ENCODE measurements around the gene SPON1. TPM values are rescaled to one million over a fixed set of nuclear protein-coding genes. Genes with fewer than 3 reads are reported as not detected.

The SPON1 gene
- total and polyA plus RNA-seq, 2 donors (not counting 1 experiment from before 2014, with no cell fraction given) = 0.30 TPM; not detected in 1

DNA sequence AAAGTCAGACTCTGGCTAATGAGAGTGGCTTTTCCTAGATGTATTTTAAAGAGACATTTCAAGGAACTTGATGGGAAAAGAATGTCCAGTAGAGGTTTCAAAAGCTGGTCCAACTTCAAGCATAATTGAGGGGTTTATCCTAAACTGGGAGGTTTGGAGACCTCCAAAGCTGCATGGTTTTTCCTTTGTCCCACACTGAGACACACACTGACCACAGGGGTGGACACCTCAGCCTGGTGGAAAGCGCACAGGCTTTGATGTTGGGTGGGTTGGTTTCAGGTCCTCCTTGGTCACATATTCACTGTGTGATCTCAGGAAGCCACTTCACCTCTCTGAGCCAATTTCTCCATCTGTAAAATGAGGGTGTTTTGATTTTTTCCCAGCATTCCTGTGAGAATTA, 4.0 kb downstream of the SPON1 start:
- DNase-seq (no peak), ATAC-seq (ENCODE audit: low read depth) (no peak)
- WGBS (ENCODE audit: insufficient coverage) = no CpG with 5 or more reads among the region's 1 CpG
- intact Hi-C loops (cut with micrococcal nuclease) = no loop called here
- H3K27ac ChIP-seq (ENCODE audit: low read length in 2 of 2) = no peak overlapping the region
- no peak overlapping the region for H3K9ac ChIP-seq (ENCODE audit: low read length)
- H3K4me3 Mint-ChIP-seq = no peak overlapping the region
- peaks cover 0 to 3% (median 0%) of the 10 kb centered on the region in 3 donors for H3K9me3 ChIP-seq (ENCODE audit: control extremely low read depth in 1 of 3, control insufficient read depth in 2 of 3, insufficient read depth in 1 of 3, low read length in 2 of 3)
- peaks cover 19% of the 10 kb centered on the region for H3K4me1 Mint-ChIP-seq
- H3K27me3 Mint-ChIP-seq = peaks cover 65% of the 10 kb centered on the region
- ChIA-PET POLR2A (no interaction called here), CTCF (no interaction called here)
- H3K36me3 ChIP-seq (replicated peaks in 1 of 2; ENCODE audit: control extremely low read depth in 1 of 2, control insufficient read depth in 1 of 2, extremely low read depth in 1 of 2, insufficient read depth in 2 of 2, low read length in 1 of 2) = no peaks in the 10 kb centered on the region
- no peak overlapping the region for H2AFZ ChIP-seq (ENCODE audit: insufficient read depth, low read depth, low read length, poor library complexity, severe bottlenecking)
- no peak overlapping the region for H3K4me3 ChIP-seq (ENCODE audit: control extremely low read depth in 1 of 5, extremely low read depth in 1 of 5, insufficient read depth in 1 of 5, low read depth in 2 of 5, low read length in 4 of 5)
- peaks cover 0 to 55% (median 35%) of the 10 kb centered on the region in 4 experiments for H3K27me3 ChIP-seq (replicated peaks in 1 of 4; ENCODE audit: control extremely low read depth in 1 of 4, control insufficient read depth in 3 of 4, insufficient read depth in 4 of 4, low read length in 3 of 4)
- no peaks in the 10 kb centered on the region for H3K79me2 ChIP-seq (ENCODE audit: control insufficient read depth, insufficient read depth, low read length)
- TF ChIP-seq, protein P1, sequence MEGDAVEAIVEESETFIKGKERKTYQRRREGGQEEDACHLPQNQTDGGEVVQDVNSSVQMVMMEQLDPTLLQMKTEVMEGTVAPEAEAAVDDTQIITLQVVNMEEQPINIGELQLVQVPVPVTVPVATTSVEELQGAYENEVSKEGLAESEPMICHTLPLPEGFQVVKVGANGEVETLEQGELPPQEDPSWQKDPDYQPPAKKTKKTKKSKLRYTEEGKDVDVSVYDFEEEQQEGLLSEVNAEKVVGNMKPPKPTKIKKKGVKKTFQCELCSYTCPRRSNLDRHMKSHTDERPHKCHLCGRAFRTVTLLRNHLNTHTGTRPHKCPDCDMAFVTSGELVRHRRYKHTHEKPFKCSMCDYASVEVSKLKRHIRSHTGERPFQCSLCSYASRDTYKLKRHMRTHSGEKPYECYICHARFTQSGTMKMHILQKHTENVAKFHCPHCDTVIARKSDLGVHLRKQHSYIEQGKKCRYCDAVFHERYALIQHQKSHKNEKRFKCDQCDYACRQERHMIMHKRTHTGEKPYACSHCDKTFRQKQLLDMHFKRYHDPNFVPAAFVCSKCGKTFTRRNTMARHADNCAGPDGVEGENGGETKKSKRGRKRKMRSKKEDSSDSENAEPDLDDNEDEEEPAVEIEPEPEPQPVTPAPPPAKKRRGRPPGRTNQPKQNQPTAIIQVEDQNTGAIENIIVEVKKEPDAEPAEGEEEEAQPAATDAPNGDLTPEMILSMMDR (IDR thresholded peaks at IDR 0.05) = no peak
- no peak for TF ChIP-seq EZH2 (IDR thresholded peaks at IDR 0.05; ENCODE audit: borderline replicate concordance, insufficient read depth, low read depth, low read length, poor library complexity, severe bottlenecking)
- no peaks in the 10 kb centered on the region for H4K20me1 ChIP-seq (ENCODE audit: control insufficient read depth, insufficient read depth, low read length, poor library complexity, severe bottlenecking)
- H3K4me1 ChIP-seq (ENCODE audit: control insufficient read depth in 2 of 2, insufficient read depth in 2 of 2, low read length in 2 of 2) = peaks cover 19 to 24% of the 10 kb centered on the region in 2 donors
- no peak overlapping the region for H3K4me2 ChIP-seq (replicated peaks; ENCODE audit: low read depth, low read length, poor library complexity, severe bottlenecking)
- H3K27ac Mint-ChIP-seq = no peak overlapping the region
- no peaks in the 10 kb centered on the region for H3K9me3 Mint-ChIP-seq (ENCODE audit: insufficient read depth)

DNA sequence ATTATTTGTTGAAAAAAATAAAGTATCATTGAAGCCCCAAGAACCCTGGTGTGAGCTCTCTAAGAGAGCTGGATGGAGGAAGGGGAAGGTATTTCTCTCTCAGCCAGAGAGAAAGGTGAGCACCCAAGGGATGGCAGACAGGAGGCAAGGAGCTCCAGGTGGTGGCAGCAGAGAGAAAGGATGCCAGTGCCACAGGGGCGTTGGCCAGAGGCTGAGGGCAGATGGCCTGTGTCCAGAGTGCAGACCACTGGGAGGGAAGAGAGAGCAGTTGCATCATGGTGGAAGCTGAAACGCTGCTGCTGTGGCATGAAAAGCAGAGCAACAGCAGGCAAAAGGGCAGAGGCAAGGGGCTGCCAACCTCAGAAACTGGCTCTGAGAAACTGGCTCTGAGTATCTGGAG, 8.5 kb downstream of the SPON1 start:
- no peak for TF ChIP-seq EZH2 (IDR thresholded peaks at IDR 0.05; ENCODE audit: borderline replicate concordance, insufficient read depth, low read depth, low read length, poor library complexity, severe bottlenecking)
- TF ChIP-seq, protein P1 (IDR thresholded peaks at IDR 0.05) = no peak
- Histone ChIP-seq H2AFZ (ENCODE audit: insufficient read depth, low read depth, low read length, poor library complexity, severe bottlenecking) (no peak overlapping the region), H3K4me2 (replicated peaks; ENCODE audit: low read depth, low read length, poor library complexity, severe bottlenecking) (no peak overlapping the region), H4K20me1 (ENCODE audit: control insufficient read depth, insufficient read depth, low read length, poor library complexity, severe bottlenecking) (no peaks in the 10 kb centered on the region), H3K9me3 (ENCODE audit: control extremely low read depth in 1 of 3, control insufficient read depth in 2 of 3, insufficient read depth in 1 of 3, low read length in 2 of 3) (no peaks in the 10 kb centered on the region), H3K4me3 (ENCODE audit: control extremely low read depth in 1 of 5, extremely low read depth in 1 of 5, insufficient read depth in 1 of 5, low read depth in 2 of 5, low read length in 4 of 5) (no peak overlapping the region), H3K79me2 (ENCODE audit: control insufficient read depth, insufficient read depth, low read length) (no peaks in the 10 kb centered on the region), H3K27me3 (replicated peaks in 1 of 4; ENCODE audit: control extremely low read depth in 1 of 4, control insufficient read depth in 3 of 4, insufficient read depth in 4 of 4, low read length in 3 of 4) (peaks cover 0 to 14% (median 8%) of the 10 kb centered on the region in 4 experiments), H3K27ac (ENCODE audit: low read length in 2 of 2) (no peak overlapping the region), H3K9ac (ENCODE audit: low read length) (no peak overlapping the region), H3K4me1 (ENCODE audit: control insufficient read depth in 2 of 2, insufficient read depth in 2 of 2, low read length in 2 of 2) (no peaks in the 10 kb centered on the region), H3K36me3 (replicated peaks in 1 of 2; ENCODE audit: control extremely low read depth in 1 of 2, control insufficient read depth in 1 of 2, extremely low read depth in 1 of 2, insufficient read depth in 2 of 2, low read length in 1 of 2) (no peaks in the 10 kb centered on the region)
- Mint-ChIP-seq H3K4me3 (no peak overlapping the region), H3K27me3 (peaks cover 49% of the 10 kb centered on the region), H3K27ac (no peak overlapping the region), H3K4me1 (peaks cover 2% of the 10 kb centered on the region), H3K9me3 (ENCODE audit: insufficient read depth) (no peaks in the 10 kb centered on the region)
- intact Hi-C loops (cut with micrococcal nuclease) = no loop called here
- ChIA-PET CTCF (interaction anchor here (0.9 to 4.6 kb wide), 5 partner anchors 8 to 484 kb away, joined by 3 to 29 read pairs (median 4); partner anchors contain the start of gene SPON1), POLR2A (no interaction called here)
- DNase-seq = no peak
- no peak for ATAC-seq (ENCODE audit: low read depth)
- WGBS (ENCODE audit: insufficient coverage) = 62% methylated on average over 2 of the region's 2 CpGs

Data from B cell (primary cell).